ENCODE measurements around the gene TEX36.
"Not testable (repeated sequence)": the region's sequence is repeated elsewhere in the genome, so short reads cannot be mapped to it uniquely, and the experiment has no call there.

- not testable (repeated sequence) for TF ChIP-seq POLR2AphosphoS5 (IDR thresholded peaks at IDR 0.05; ENCODE audit: borderline replicate concordance, low read depth, low read length); EZH2 (IDR thresholded peaks at IDR 0.05); FOXP2 (optimal IDR thresholded peaks at IDR 0.05; ENCODE audit: control extremely low read depth, extremely low read length, insufficient read depth)
These were observed 31.8 kb upstream of the TEX36 start for GRCh38 chr10:125714728-125715127.

Data from SK-N-MC (cell line).